ENCODE results near the gene MYBBP1A.

MYBBP1A gene

DNA sequence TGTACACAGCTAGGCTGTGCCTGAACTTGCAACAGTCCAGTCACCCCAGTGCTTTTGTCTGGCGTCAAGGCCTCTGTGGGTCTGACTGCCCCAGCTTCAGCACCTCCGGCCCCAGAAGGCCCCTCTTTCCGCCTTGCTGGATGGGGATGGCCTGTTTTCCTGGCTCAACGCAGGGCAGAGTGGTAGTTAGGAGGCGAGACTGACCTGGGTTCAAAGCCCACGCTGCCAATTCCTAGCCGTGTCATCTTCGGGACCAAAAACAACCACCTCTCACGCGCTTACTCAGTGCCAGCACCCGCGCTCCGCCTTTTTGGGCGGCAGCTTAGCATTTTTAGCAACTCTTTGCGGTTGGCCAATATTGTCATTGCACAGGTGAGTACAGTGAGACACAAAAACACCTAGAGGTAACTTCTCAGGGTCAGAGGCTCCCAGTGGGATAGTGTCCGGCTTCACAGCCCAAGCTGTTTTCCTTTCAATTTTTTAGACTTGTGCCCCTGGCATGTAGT lies 4.6 kb downstream of the MYBBP1A start:
- no peak for TF ChIP-seq ZFX (IDR thresholded peaks at IDR 0.05)
- TF ChIP-seq, protein P1, sequence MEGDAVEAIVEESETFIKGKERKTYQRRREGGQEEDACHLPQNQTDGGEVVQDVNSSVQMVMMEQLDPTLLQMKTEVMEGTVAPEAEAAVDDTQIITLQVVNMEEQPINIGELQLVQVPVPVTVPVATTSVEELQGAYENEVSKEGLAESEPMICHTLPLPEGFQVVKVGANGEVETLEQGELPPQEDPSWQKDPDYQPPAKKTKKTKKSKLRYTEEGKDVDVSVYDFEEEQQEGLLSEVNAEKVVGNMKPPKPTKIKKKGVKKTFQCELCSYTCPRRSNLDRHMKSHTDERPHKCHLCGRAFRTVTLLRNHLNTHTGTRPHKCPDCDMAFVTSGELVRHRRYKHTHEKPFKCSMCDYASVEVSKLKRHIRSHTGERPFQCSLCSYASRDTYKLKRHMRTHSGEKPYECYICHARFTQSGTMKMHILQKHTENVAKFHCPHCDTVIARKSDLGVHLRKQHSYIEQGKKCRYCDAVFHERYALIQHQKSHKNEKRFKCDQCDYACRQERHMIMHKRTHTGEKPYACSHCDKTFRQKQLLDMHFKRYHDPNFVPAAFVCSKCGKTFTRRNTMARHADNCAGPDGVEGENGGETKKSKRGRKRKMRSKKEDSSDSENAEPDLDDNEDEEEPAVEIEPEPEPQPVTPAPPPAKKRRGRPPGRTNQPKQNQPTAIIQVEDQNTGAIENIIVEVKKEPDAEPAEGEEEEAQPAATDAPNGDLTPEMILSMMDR (conservative IDR thresholded peaks at IDR 0.05): no peak
- H3K27ac ChIP-seq: no peak overlapping the region

DNA sequence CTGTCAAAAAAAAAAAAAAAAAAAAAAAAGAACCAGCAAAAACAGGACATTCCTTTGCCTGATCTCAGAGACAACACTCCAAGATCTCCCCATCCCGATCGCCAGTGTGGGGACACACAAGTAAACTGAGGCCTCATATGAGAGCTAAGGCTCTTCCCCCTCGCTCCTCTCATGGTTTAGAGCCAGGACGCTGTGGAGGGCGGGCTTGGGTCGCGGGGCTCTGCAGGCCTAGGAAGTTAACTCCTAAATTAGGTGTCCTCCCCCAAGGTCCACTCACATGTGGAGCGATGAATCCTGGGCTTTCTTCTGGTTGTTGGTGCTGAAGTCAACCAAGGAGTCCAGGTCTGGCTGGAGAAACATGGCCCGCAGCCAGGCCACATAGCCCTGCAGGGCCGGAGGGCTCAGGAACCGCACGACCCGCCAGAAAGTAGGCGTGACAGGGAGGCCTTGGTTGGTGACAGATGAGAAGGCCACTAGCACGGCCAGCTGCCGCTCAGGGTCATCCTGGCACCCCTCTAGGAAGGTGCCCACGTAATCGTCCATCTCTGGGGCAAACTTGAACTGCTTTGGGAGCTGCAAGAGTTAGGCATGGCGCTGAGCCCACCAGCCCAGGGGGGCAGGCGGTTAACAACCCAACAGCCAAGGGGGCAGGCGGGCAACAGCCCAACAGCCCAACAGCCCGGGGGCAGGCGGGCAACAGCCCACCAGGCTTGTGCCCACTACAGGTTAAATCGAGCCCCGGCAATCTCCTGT lies 5.2 kb downstream of the MYBBP1A start:
- no peak overlapping the region for H3K27ac ChIP-seq
- TF ChIP-seq, protein P1 (conservative IDR thresholded peaks at IDR 0.05): no peak
- no peak for TF ChIP-seq ZFX (IDR thresholded peaks at IDR 0.05)

DNA sequence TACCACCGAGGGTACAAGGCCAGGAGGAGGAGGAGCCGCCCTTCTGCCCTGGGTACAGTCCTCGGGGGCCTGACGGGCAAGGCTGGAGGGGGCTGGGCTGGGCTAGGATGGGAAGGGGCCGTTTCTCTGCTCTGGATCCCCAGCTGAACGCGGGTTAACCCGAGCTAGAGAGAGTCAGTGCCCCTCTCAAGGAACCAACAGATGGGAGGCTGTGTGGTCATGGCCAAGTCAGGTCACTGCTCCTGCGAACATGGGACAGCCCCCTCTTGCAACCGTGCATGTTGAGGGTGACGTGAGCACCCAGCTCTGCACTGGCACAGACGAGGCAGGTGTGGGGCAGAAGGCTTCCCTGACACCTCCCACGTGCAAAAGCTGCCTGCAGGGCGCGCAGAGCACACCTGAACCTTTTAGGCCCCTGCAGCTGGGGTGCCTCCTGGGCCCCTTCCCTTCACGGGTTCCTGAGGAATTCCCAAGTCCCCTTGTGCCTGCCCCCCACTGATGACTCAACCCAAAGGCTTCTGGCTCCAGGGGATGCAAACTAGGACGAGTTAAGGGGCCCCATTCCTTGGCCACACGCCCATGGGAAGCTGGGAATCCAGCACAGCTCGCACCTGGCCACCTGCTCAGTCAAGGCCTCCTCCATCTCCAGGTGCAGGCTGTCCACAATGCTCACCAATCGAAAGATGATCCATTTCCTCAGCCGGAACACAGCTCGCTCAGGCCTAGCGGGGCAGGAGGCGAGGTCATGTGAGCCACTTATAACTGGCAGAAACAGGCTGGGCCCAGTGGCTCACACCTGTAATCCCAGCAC lies 6.3 kb downstream of the MYBBP1A start:
- H3K27ac ChIP-seq: no peak overlapping the region
- no peak for TF ChIP-seq ZFX (IDR thresholded peaks at IDR 0.05)
- TF ChIP-seq, protein P1 (conservative IDR thresholded peaks at IDR 0.05): no peak

DNA sequence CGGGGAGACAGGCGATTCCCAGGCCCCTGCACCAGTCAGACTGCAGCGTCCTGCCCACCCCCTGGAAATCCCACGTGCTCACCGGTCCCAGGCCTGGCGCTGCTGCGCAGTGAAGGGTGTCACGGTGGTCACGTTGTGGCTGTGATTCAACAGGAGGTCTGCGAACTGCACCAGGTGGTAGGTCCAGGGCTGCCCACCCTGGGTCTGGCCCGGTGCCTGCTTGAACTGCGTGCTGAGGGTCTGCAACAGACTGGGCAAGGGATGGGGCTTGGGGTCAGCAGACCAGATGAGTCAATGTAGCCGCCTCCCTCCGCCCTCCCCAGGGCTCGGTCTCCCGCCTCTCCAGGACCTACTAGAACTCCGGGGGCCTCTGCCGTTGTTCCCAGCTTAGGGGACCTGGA lies 7.1 kb downstream of the MYBBP1A start:
- no peak overlapping the region for H3K27ac ChIP-seq
- TF ChIP-seq, protein P1 (conservative IDR thresholded peaks at IDR 0.05): no peak
- no peak for TF ChIP-seq ZFX (IDR thresholded peaks at IDR 0.05)

DNA sequence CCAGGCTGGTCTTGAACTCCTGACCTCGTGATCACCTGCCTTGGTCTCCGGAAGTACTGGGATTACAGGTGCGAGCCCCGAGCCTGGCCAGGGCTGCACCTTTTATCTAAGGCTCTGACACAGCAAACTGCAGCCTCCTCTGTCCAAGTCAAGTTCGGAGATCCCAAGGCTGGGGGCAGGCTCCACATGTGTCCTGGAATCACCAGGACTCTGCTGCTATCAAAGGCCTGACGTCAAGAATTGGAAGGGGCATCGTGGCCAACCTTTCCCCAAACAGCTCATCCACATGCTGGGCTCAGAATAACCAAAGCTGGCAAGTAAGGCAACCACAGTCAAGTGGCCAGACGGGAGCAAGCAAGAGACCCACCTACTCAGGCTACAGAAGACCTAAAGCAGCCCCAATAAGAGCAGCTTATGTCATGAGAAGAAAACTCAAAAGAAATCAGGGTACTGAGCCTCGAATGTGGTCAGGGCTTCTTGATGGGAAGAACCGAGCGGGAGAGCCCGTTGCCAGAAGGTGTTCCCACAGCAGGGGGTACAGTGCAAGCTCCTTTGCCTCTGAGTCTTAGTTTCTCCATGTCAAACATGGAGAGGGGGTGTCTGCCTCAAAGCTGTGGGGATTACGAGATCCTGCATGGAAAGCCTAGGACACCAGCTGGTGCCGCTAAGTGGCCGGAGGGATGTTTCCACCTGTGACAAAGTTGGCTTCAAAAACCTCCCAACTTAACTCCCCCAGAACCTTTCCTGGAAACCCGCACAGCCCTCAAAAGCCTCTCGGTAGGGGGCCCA lies 7.9 kb downstream of the MYBBP1A start:
- no peak for TF ChIP-seq ZFX (IDR thresholded peaks at IDR 0.05)
- TF ChIP-seq, protein P1 (conservative IDR thresholded peaks at IDR 0.05): no peak
- H3K27ac ChIP-seq: no peak overlapping the region

DNA sequence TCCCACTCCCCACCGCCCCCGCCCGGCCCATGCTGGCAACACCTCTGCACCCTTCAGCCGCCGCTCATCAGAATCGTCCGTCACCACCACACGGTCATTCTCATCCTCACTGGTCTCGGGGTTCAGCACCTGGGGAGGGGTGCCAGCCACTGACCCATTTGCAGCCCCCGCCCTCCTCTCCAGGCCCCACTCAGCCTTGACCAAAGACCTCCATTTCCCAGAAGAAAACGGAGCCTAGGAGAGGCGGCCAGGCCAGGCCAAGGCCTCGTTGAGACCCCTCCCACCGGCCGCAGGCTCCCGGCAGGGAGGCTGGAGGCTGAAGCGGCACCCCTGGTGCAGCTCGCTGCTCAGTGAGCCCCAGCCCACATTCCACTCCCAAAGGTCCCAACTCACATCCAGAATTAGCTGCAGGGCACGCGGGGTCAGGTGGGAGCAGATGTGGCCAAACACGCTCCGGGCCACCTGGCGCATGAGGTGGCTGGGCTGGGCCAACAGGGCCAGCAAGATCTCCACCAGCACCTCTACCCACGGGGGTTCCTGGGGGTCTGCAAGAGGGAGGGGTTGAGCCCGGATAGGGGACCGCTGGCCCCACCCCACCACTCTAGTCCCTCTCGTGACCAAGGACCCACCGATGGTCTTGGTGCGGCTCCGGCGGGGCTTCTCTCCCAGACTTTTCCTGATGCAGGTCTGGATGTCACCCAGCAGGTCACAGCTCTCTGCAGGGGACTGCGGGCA lies 9.8 kb downstream of the MYBBP1A start:
- no peak overlapping the region for H3K27ac ChIP-seq

More for the DNA sequence above, 9.8 kb downstream of the MYBBP1A start:
- TF ChIP-seq ZFX (IDR thresholded peaks at IDR 0.05): no peak
- TF ChIP-seq, protein P1 (conservative IDR thresholded peaks at IDR 0.05): no peak

All from C4-2B (cell line).